Amniotic stem cell (primary cell): ENCODE measurements around the gene CTAG2.
"Not testable (repeated sequence)": the region's sequence is repeated elsewhere in the genome, so short reads cannot be mapped to it uniquely, and the experiment has no call there.

Experiments used
- DNase-seq: peaks from one replicate; lab custom pipeline; 2025; lab: John Stamatoyannopoulos, UW

The CTAG2 gene

GRCh38 chrX:154653413-154653812 lies at the start of gene CTAG2:
Gene CTAG2 (minus strand): TSS chrX:154653579. CDS start chrX:154653515, 64 bp downstream.
- not testable (repeated sequence) for DNase-seq

- DNase-seq, result no peak
Measured at GRCh38 chrX:154698630-154699248, 45.4 kb upstream of the CTAG2 start.

- no peak for DNase-seq
Measured at GRCh38 chrX:154696676-154697045, 43.3 kb upstream of the CTAG2 start.

GRCh38 chrX:154695911-154696675 lies 42.7 kb upstream of the CTAG2 start:
- DNase-seq, result peak; percentile 13

GRCh38 chrX:154693394-154693793 lies 40.0 kb upstream of the CTAG2 start:
- DNase-seq, result no peak

- DNase-seq, result not testable (repeated sequence)
Measured at GRCh38 chrX:154690438-154690837, 37.1 kb upstream of the CTAG2 start.

GRCh38 chrX:154672084-154672483 lies 18.7 kb upstream of the CTAG2 start:
- DNase-seq, result not testable (repeated sequence)

- DNase-seq, result not testable (repeated sequence)
Measured at GRCh38 chrX:154670848-154671247, 17.5 kb upstream of the CTAG2 start.

- no peak for DNase-seq
Measured at GRCh38 chrX:154661899-154662298, 8.5 kb upstream of the CTAG2 start.

- no peak for DNase-seq
Measured at GRCh38 chrX:154661170-154661569, 7.8 kb upstream of the CTAG2 start.

GRCh38 chrX:154660541-154660940 lies 7.2 kb upstream of the CTAG2 start:
- DNase-seq, result no peak

GRCh38 chrX:154658957-154659356 lies 5.6 kb upstream of the CTAG2 start:
- DNase-seq, result no peak

- no peak for DNase-seq
Measured at GRCh38 chrX:154658187-154658586, 4.8 kb upstream of the CTAG2 start.

GRCh38 chrX:154657226-154657805 lies 3.9 kb upstream of the CTAG2 start:
- no peak for DNase-seq

GRCh38 chrX:154655786-154656185 lies 2.4 kb upstream of the CTAG2 start:
- DNase-seq, result no peak

- no peak for DNase-seq
Measured at GRCh38 chrX:154655346-154655745, 2.0 kb upstream of the CTAG2 start.

- no peak for DNase-seq
Measured at GRCh38 chrX:154654925-154655324, 1.5 kb upstream of the CTAG2 start.

- no peak for DNase-seq
Measured at GRCh38 chrX:154654372-154654771, 993 bp upstream of the CTAG2 start.

GRCh38 chrX:154653048-154653401 lies 354 bp downstream of the CTAG2 start:
- DNase-seq, result no peak

- DNase-seq, result no peak
Measured at GRCh38 chrX:154652311-154653047, 900 bp downstream of the CTAG2 start.

GRCh38 chrX:154650221-154650510 lies 3.2 kb downstream of the CTAG2 start:
- DNase-seq, result no peak

GRCh38 chrX:154649503-154650220 lies 3.7 kb downstream of the CTAG2 start:
- DNase-seq, result no peak
